ENCODE measurements around the gene CBARP. TPM values are rescaled to one million over a fixed set of nuclear protein-coding genes. Genes with fewer than 3 reads are reported as not detected.
A peak's percentile ranks its signal among the peaks of the same experiment; 100 is the strongest.

The CBARP gene
- total and polyA plus RNA-seq, 2 of the 13 experiments (the other 11 are each of a cell fraction or from before 2014, with no cell fraction given) = 1.2 to 1.4 TPM

DNA sequence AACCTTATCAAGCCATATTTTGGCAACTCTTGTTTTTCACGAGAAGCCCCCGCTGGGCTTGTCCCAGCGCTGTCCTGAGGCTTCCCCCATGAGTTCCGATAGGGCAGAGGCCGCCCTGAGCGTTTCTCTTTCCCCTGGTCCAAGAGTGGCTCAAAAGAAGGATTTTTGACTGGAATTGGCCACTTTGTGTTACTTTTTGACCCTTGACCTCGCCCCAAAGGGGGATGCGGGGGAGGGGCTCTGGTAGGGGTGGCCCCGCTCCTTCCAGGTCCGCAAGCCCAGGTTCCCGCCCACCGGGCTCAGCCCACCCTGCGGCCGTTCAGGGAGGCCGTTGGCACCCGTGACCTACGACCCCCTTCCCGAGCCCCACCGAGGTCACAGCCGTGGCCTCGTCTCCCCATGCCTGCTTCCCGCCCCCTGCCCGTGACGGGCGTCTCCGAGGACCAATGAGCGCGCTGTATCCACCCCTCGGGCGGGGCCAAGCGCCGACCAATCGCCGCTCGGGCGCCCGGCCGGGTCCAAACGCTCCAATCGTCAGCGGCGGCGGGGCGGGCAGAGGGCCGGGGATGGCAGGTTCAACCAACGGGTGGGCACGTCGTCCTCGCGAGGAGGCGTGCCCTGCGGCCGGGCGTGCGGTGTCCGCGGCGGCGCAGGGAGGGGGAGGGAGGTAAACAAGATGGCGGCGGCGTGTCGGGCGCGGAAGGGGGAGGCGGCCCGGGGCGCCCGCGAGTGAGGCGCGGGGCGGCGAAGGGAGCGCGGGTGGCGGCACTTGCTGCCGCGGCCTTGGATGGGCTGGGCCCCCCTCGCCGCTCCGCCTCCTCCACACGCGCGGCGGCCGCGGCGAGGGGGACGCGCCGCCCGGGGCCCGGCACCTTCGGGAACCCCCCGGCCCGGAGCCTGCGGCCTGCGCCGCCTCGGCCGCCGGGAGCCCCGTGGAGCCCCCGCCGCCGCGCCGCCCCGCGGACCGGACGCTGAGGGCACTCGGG, 32.4 kb downstream of the CBARP start, which contains the start of gene STK11 (continued):
- TF ChIP-seq, protein P1, sequence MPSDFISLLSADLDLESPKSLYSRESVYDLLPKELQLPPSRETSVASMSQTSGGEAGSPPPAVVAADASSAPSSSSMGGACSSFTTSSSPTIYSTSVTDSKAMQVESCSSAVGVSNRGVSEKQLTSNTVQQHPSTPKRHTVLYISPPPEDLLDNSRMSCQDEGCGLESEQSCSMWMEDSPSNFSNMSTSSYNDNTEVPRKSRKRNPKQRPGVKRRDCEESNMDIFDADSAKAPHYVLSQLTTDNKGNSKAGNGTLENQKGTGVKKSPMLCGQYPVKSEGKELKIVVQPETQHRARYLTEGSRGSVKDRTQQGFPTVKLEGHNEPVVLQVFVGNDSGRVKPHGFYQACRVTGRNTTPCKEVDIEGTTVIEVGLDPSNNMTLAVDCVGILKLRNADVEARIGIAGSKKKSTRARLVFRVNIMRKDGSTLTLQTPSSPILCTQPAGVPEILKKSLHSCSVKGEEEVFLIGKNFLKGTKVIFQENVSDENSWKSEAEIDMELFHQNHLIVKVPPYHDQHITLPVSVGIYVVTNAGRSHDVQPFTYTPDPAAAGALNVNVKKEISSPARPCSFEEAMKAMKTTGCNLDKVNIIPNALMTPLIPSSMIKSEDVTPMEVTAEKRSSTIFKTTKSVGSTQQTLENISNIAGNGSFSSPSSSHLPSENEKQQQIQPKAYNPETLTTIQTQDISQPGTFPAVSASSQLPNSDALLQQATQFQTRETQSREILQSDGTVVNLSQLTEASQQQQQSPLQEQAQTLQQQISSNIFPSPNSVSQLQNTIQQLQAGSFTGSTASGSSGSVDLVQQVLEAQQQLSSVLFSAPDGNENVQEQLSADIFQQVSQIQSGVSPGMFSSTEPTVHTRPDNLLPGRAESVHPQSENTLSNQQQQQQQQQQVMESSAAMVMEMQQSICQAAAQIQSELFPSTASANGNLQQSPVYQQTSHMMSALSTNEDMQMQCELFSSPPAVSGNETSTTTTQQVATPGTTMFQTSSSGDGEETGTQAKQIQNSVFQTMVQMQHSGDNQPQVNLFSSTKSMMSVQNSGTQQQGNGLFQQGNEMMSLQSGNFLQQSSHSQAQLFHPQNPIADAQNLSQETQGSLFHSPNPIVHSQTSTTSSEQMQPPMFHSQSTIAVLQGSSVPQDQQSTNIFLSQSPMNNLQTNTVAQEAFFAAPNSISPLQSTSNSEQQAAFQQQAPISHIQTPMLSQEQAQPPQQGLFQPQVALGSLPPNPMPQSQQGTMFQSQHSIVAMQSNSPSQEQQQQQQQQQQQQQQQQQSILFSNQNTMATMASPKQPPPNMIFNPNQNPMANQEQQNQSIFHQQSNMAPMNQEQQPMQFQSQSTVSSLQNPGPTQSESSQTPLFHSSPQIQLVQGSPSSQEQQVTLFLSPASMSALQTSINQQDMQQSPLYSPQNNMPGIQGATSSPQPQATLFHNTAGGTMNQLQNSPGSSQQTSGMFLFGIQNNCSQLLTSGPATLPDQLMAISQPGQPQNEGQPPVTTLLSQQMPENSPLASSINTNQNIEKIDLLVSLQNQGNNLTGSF (CRISPR knock-in tag; IDR thresholded peaks at IDR 0.05) = no peak
- TF ChIP-seq ZNF768 (CRISPR knock-in tag; IDR thresholded peaks at IDR 0.05) (no peak), HES4 (CRISPR knock-in tag; IDR thresholded peaks at IDR 0.05; ENCODE audit: borderline replicate concordance) (no peak), RFX3 (CRISPR knock-in tag; IDR thresholded peaks at IDR 0.05) (no peak), ZNF256 (CRISPR knock-in tag; conservative IDR thresholded peaks at IDR 0.05) (no peak)
- TF ChIP-seq, protein P2, sequence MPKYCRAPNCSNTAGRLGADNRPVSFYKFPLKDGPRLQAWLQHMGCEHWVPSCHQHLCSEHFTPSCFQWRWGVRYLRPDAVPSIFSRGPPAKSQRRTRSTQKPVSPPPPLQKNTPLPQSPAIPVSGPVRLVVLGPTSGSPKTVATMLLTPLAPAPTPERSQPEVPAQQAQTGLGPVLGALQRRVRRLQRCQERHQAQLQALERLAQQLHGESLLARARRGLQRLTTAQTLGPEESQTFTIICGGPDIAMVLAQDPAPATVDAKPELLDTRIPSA (CRISPR knock-in tag; IDR thresholded peaks at IDR 0.05; ENCODE audit: borderline replicate concordance) = no peak
- TF ChIP-seq, protein P3, sequence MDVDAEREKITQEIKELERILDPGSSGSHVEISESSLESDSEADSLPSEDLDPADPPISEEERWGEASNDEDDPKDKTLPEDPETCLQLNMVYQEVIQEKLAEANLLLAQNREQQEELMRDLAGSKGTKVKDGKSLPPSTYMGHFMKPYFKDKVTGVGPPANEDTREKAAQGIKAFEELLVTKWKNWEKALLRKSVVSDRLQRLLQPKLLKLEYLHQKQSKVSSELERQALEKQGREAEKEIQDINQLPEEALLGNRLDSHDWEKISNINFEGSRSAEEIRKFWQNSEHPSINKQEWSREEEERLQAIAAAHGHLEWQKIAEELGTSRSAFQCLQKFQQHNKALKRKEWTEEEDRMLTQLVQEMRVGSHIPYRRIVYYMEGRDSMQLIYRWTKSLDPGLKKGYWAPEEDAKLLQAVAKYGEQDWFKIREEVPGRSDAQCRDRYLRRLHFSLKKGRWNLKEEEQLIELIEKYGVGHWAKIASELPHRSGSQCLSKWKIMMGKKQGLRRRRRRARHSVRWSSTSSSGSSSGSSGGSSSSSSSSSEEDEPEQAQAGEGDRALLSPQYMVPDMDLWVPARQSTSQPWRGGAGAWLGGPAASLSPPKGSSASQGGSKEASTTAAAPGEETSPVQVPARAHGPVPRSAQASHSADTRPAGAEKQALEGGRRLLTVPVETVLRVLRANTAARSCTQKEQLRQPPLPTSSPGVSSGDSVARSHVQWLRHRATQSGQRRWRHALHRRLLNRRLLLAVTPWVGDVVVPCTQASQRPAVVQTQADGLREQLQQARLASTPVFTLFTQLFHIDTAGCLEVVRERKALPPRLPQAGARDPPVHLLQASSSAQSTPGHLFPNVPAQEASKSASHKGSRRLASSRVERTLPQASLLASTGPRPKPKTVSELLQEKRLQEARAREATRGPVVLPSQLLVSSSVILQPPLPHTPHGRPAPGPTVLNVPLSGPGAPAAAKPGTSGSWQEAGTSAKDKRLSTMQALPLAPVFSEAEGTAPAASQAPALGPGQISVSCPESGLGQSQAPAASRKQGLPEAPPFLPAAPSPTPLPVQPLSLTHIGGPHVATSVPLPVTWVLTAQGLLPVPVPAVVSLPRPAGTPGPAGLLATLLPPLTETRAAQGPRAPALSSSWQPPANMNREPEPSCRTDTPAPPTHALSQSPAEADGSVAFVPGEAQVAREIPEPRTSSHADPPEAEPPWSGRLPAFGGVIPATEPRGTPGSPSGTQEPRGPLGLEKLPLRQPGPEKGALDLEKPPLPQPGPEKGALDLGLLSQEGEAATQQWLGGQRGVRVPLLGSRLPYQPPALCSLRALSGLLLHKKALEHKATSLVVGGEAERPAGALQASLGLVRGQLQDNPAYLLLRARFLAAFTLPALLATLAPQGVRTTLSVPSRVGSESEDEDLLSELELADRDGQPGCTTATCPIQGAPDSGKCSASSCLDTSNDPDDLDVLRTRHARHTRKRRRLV (CRISPR knock-in tag; IDR thresholded peaks at IDR 0.05) = no peak
- TF ChIP-seq, protein P4, sequence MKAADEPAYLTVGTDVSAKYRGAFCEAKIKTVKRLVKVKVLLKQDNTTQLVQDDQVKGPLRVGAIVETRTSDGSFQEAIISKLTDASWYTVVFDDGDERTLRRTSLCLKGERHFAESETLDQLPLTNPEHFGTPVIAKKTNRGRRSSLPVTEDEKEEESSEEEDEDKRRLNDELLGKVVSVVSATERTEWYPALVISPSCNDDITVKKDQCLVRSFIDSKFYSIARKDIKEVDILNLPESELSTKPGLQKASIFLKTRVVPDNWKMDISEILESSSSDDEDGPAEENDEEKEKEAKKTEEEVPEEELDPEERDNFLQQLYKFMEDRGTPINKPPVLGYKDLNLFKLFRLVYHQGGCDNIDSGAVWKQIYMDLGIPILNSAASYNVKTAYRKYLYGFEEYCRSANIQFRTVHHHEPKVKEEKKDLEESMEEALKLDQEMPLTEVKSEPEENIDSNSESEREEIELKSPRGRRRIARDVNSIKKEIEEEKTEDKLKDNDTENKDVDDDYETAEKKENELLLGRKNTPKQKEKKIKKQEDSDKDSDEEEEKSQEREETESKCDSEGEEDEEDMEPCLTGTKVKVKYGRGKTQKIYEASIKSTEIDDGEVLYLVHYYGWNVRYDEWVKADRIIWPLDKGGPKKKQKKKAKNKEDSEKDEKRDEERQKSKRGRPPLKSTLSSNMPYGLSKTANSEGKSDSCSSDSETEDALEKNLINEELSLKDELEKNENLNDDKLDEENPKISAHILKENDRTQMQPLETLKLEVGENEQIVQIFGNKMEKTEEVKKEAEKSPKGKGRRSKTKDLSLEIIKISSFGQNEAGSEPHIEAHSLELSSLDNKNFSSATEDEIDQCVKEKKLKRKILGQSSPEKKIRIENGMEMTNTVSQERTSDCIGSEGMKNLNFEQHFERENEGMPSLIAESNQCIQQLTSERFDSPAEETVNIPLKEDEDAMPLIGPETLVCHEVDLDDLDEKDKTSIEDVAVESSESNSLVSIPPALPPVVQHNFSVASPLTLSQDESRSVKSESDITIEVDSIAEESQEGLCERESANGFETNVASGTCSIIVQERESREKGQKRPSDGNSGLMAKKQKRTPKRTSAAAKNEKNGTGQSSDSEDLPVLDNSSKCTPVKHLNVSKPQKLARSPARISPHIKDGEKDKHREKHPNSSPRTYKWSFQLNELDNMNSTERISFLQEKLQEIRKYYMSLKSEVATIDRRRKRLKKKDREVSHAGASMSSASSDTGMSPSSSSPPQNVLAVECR (CRISPR knock-in tag; IDR thresholded peaks at IDR 0.05; ENCODE audit: borderline replicate concordance) = peak; percentile 63; the same call in 1 of the 2 replicates
